MM.1S (cell line): ENCODE measurements around the gene COL26A1.

Experiments
- EZH2 ChIP-seq: fragments of 300-600 bp; sonication (generic); optimal IDR thresholded peaks from 2 replicates; pipeline ENCODE3; 2017; ENCODE audit warnings: low read depth, mild to moderate bottlenecking, antibody characterized with exemption, low read length, mixed read lengths
- EZH2phosphoT487 ChIP-seq: fragments of 300-600 bp; sonication (generic); IDR thresholded peaks from 2 replicates; pipeline ENCODE4 v1.6.1; 2018; ENCODE audit warnings: antibody characterized with exemption, low read length
- TF ChIP-seq, protein P1 (sequence below): fragments of 300-600 bp; sonication (generic); IDR thresholded peaks from 2 replicates; pipeline ENCODE4 v1.5.1; 2016; ENCODE audit warnings: antibody characterized with exemption, low read length, mixed read lengths

DNA sequence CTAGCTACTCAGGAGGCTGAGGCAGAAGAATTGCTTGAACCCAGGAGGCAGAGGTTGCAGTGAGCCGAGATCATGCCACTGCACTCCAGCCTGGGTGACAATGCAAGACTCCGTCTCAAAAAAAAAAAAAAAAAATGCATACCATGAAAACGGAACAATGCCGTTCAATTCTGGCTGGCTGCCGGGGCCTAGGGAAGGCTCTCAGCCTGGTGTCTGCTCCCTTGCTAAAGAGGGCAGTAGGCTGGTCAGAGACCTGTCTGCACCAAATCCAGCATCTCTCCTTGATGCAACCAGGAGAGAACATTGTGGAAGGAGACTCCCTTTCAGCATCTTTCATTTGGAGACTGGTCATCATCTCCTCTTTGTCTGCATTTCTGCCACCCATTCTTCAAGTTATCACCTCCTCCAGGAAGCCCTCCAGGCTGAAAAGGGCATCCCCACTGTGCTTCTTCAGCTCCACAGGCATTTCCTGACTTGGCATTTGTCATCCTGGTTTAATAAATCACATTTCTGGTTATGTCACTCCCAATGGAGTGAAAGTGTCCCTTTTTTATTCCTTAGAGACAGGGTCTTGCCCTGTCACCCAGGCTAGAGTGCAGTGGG lies 241.8 kb downstream of the COL26A1 start:
- TF ChIP-seq EZH2, result no peak
- TF ChIP-seq, protein P1, sequence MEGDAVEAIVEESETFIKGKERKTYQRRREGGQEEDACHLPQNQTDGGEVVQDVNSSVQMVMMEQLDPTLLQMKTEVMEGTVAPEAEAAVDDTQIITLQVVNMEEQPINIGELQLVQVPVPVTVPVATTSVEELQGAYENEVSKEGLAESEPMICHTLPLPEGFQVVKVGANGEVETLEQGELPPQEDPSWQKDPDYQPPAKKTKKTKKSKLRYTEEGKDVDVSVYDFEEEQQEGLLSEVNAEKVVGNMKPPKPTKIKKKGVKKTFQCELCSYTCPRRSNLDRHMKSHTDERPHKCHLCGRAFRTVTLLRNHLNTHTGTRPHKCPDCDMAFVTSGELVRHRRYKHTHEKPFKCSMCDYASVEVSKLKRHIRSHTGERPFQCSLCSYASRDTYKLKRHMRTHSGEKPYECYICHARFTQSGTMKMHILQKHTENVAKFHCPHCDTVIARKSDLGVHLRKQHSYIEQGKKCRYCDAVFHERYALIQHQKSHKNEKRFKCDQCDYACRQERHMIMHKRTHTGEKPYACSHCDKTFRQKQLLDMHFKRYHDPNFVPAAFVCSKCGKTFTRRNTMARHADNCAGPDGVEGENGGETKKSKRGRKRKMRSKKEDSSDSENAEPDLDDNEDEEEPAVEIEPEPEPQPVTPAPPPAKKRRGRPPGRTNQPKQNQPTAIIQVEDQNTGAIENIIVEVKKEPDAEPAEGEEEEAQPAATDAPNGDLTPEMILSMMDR, result no peak
- TF ChIP-seq EZH2phosphoT487, result no peak
